GM10266 (cell line): ENCODE measurements around the gene SLC8A1.

Experiments used
- DNase-seq: peaks from one replicate; pipeline ENCODE4 v3.0.0; 2012; ENCODE audit errors: extremely low spot score
- TF ChIP-seq, protein P1 (sequence below): IDR thresholded peaks from 2 replicates; pipeline ENCODE4 v1.5.1; 2012; ENCODE audit warnings: mild to moderate bottlenecking, low read depth; ENCODE audit not compliant: control insufficient read depth, insufficient read depth; ENCODE audit errors: missing control alignments

The SLC8A1 gene

DNA sequence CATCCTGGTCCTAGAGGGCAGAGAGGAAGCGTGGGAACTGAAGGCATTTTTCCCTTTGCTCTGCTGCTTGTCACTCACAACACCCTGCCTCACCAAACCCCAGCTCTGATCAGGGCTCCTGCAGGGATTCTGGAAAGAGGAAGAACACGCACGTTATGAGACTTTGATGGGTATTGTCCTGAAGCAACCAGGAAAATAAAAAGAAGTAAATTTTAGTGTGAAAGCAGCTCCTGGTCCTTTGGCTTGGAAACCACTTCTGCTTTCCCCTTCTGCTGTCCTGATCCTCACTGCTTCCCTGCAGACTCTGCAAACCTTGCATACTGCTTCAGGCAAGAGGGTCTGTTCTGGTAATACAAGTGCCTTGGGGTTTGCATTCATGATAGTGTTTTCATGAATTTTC, 164.1 kb downstream of the SLC8A1 start:
- no peak for DNase-seq
- TF ChIP-seq, protein P1, sequence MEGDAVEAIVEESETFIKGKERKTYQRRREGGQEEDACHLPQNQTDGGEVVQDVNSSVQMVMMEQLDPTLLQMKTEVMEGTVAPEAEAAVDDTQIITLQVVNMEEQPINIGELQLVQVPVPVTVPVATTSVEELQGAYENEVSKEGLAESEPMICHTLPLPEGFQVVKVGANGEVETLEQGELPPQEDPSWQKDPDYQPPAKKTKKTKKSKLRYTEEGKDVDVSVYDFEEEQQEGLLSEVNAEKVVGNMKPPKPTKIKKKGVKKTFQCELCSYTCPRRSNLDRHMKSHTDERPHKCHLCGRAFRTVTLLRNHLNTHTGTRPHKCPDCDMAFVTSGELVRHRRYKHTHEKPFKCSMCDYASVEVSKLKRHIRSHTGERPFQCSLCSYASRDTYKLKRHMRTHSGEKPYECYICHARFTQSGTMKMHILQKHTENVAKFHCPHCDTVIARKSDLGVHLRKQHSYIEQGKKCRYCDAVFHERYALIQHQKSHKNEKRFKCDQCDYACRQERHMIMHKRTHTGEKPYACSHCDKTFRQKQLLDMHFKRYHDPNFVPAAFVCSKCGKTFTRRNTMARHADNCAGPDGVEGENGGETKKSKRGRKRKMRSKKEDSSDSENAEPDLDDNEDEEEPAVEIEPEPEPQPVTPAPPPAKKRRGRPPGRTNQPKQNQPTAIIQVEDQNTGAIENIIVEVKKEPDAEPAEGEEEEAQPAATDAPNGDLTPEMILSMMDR = no peak

DNA sequence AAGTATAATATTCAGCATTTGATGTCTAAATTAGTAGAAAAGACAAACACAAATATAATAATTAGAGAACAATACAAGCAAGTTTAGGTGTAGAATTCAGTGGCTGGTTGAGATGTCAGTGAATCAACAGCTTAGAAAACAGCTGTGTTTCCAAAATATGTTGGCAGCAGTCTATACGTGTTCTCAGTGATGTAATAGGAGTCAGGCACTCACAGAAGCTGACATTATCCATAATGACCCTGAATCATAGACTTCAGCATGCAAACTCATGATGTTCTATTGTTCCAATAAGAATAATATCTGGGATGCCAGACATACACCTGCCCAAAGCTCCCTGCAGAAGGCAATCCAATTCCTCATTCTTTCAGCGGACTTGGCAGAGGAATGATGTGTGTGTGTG, 164.7 kb downstream of the SLC8A1 start:
- no peak for DNase-seq
- TF ChIP-seq, protein P1 = no peak

DNA sequence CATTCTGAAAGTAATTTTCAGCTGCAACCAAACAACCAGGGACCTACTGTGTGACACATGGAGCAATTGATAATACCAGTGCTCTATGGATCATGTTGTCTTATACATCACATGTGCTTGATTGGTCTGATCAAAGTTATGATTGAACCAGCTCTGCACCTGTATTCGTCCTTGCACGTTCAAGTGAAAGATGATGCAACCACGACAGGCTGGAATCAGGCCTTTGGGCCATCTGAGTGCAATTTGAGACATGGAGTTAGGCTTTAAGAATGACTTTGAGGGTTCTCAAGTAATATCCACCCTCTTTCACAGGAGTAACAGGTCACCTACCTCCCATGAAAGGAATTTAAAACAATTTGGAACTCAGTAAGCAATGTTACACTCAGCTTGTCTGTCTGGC, 165.2 kb downstream of the SLC8A1 start:
- TF ChIP-seq, protein P1 = no peak
- DNase-seq = no peak

DNA sequence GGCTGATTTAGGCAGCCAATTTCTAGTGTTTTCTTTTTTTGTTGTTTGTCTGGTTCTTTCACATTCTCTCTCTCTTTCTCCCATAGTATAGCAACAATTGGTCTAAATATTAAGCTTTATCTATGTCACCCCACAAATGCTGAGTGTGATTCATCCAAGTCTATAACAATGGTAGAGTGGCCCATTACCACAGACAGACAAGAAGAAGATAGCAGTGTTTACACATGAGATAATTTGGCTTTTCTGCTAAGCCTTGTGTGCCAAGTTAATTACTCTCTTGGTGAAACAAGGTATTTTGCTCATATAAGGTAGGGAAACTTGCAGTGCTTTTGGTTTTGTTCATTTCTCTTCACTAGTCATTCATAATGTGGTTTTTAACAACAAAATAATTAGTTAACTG, 166.5 kb downstream of the SLC8A1 start:
- TF ChIP-seq, protein P1 = no peak
- DNase-seq = no peak

DNA sequence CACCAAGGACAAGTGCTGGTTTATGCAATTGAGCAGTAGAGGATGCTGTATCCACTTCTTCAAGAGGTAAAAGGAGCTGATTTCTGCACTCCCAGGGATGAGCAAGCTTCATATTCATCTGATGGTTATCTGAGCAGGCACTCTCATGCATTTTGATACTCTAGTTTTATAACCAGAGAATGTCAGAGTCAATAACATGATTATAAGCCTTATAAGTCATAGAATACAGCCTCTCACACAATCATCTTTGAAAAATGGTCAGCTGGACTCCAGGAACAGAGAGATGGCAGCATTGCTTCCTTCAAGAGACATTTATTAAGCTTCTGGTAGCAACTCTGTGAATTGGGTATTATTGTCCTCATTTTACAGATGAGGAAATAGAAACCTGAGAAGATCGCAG, 167.1 kb downstream of the SLC8A1 start:
- DNase-seq = no peak
- TF ChIP-seq, protein P1 = no peak

DNA sequence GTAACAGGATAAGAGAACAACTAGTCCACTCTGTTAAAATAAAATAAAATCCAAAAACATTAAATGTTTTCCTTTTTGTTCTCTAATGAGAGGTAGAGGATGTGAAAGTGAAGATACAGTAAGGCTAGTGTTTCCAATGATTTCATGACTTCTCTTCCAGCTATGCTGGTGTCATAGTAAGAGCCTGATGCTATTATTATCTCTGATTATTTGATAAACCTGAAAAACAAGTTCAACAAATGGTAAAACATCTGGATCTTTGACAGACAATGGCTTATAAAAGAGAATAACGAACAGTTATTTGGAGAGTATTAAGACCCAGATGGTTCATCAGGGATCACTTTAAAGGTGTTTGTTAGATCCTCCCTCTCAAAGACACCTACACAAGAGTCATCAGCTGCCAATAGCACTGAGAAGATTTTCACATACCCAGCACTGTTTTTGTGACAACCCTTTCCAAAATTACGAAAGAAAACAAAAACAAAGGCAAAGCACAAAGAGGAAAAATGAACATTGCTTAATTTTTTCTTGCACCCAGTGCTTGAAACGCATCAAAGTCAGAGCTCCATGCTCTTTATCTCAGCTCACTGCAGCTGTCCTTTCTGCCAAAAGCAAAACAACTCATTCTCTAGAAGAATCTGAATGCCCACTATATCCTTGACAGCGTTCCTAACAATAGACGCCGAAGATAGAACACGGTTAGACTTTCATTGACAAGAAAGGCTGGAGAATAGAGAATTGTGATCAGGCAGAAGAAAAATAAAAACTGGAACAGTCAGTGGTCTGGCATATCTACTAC, 168.6 kb downstream of the SLC8A1 start:
- TF ChIP-seq, protein P1 = no peak
- no peak for DNase-seq

DNA sequence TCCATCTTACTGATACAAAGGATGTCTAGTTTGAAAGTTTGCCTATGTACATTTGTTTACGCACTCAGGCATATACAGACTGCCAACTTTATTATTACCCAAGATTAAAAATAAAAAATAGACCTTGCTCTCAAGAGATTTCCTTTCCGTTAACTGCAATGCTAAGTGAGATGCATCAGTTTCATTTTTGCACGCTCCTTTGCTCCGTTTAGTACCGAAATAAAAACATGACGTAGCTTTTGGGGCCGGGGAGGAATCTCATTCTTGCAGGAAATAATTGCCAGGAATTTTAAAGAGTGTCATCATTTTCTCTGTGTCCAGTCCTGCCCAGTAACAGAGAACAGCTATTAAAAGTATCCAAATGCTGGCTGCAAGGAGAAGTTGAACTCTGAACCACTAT, 169.5 kb downstream of the SLC8A1 start:
- no peak for DNase-seq
- TF ChIP-seq, protein P1 = no peak
